Cerebellar nuclear complex (tissue), 1 donor: Measurements from ENCODE around the gene ITPRIPL2.

Experiments used
- DNase-seq, 2 experiments: peaks; one replicate each; lab custom pipeline; 2025; lab: John Stamatoyannopoulos, UW

The ITPRIPL2 gene

DNA sequence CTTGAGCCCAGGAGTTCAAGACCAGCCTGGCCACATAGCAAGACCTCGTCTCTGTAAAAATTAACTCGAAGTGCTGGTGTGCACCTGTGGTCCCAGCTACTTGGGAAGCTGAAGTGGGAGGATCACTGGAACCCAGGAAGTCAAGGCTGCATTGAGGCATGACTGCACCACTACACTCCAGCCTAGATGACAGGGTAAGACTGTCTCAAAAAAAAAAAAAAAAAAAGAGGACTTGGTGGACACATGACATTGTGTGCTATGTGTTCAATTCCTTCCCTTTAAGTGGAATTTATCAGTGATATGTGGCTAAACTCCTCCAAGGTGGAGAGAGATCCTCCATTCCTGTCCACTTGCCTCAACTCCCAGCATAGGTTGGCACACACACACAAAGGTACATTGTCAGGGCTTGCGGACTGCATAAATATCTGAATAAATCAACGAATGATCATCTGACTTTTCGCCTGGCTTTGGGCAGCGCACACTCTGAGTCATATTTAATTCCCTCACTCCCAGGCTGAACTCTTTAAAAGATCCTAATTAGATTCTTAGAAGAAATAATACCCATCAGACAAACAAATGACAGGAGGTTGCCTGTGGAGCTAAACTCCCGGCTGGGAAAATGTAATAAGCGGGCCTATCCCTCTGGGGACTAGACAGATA is 29.3 kb downstream of the ITPRIPL2 start:
- DNase-seq: no peak

DNA sequence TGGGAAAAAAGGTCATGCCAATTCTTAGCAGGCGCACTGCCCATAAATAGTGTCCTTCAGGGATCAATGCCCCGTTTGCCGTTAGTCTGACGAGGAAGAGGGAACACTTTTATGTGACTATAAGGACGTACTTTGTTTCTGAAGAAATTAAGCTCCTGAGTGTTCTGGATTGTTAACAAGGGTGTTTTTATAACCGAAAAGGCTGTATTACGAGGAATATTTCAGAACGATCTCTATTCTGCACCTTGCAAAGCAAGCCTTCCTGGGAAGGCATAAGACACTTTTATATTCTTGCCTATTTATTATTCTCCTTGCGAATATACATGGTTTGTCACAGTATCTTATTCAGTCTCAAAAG is 29.8 kb downstream of the ITPRIPL2 start:
- no peak for DNase-seq

DNA sequence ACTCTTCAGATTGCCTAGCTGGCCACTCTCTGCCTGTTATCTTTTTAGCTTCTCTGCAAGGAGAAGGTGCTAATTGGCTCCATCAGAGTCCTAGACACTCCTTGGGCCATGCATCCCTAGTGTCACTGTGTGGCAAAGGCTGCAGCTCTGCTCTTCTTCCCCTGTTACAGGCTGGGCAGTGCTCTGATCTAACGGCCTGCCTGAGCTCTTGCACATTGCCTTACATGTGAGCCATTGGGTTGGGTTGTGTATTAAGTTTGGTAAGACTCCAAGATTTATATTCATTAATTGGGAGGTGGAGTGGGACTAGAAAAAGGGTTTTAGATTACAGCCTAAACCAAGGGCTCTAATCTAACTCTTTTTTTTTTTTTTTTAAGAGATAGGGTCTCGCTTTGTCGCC is 31.2 kb downstream of the ITPRIPL2 start:
- no peak for DNase-seq

DNA sequence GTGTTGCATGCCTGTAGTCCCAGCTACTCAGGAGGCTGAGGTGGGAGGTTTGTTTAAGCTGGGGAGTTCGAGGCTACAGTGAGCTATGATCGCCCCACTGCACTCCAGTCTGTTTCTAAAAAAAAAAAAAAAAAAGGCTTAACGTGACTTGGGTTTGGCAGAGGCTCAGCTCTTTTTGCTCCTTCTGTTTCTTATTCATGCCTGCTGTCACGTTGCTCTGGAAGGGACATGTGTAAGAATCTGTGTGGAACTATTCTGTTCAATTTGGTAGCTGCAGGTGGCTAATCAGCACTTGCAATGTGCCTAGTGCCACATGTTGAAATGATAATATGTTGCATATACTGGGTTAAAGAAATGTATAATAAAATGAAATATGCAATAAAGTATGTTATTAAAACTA is 33.4 kb downstream of the ITPRIPL2 start:
- DNase-seq: no peak

DNA sequence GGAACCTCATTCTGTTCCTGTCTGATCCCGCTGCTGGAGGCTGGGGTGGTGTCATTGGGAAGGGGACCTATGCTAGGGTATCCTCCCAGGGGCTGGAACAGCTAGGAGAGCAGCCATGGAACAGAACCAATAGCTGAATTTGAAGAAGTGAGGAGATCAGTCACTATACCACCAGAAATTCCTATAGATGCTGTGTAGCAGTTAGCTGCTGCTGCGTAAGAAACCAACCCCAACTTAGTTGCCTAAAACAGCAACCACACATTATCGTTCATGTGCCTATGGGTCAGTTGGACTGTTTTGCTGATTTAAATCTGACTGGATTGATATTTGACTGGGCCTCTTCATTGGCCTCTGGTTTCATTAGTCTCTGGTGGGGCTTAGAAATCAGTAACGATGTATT is 33.9 kb downstream of the ITPRIPL2 start:
- DNase-seq: no peak

DNA sequence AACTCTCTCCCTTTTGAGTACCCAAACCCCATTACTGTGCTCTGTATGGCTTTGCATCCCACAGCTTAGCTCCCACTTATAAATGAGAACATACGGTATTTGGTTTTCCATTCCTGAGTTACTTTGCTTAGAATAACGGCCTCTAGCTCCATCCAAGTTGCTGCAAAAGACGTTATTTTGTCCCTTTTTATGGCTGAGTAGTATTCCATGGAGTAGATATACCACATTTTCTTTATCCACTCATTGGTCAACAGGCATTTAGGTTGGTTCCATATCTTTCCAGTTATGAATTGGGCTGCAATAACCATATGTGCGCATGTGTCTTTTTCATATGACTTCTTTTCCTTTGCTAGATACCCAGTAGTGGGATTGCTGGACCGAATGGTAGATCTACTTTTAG is 34.4 kb downstream of the ITPRIPL2 start:
- DNase-seq: no peak

DNA sequence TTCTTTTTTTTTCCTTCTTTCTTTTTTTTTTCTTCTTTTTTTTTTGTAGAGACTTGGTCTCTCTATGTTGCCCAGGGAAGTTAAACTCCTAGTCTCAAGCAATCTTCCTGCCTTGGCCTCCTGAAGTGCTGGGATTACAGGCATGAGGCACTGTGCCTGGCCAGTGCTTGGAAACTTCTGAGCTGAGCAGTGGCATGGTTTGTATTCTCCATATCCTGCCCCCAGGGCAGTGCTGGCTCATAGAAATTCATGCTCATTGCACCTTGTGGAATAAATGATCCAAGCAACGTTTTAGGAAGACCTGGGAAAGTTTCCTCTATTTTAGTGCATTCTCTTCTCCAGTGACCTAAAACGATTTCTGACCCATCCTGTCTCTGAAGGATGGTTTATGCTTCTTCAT is 37.5 kb downstream of the ITPRIPL2 start:
- no peak for DNase-seq

DNA sequence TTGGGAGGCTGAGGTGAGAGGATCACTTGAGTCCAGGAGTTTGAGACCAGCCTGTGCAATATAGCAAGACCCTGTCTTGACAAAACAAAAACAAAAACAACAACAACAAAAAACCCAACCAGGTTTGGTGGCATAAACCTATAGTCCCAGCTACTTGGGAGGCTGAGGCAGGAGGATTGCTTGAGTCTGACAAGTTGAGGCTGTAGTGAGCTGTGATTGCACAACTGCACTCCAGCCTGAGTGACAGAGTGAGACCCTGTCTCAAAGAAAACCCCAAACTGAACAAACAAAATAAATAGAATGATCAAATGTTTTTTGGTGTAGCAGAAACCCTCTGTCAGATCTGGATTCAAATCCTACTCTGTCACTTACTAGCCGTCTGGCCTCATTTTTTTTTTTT is 38.3 kb downstream of the ITPRIPL2 start:
- no peak for DNase-seq

DNA sequence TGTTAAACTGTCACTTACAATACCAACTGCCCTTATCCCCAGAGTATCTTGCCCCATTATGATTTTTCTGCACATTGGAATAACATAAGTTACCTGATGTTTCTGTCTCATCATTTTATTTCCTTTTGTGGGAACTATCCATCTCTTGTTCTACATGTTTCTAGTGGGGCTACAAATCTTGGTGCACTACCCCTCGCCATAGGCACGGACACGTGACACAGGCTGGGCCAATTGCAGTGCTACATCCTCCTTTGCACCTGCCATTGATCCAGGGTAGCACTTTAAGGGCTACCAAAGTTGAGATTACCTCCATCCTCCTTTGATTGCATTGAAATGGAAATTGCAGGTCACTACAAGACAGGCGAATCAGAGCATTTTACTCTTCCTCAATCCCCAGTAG is 40.1 kb downstream of the ITPRIPL2 start:
- DNase-seq: no peak

DNA sequence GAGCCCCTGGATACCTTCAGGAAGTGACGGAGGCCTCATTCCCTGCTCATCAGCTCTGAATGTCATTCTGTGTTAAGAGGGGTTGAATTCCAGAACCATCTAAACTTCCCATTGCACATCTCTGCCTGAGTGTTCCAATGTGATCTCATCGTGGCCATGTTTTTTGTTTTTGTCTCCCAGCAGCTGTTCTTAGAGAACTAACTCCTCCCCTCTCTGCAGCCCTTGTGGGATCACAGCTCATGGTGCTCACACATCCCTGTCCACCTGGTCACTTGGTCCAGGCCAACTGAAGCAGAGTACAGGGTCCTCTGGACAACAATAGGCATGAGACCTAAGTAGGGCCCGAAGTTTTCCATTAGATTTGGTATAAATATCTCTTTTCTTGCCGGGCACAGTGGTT is 48.3 kb downstream of the ITPRIPL2 start:
- no peak for DNase-seq

DNA sequence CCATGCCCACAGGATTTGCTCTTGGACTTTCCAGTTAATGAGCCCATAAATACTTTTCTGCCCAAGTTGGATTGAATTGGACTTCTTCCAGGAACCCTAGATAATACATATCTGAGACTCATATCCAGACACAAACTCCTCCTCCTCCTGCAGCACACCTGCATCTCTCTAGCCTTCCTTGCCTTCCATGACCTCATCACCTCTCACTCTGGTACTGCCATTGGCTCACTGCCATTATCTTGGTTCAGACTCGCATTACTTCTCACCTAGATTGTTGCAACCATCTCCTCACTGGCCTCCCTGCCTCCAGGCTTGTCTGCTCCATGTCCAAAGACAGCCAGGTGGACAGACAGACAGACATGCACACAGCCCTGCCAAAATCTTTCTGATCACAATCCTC is 49.5 kb downstream of the ITPRIPL2 start:
- no peak for DNase-seq

DNA sequence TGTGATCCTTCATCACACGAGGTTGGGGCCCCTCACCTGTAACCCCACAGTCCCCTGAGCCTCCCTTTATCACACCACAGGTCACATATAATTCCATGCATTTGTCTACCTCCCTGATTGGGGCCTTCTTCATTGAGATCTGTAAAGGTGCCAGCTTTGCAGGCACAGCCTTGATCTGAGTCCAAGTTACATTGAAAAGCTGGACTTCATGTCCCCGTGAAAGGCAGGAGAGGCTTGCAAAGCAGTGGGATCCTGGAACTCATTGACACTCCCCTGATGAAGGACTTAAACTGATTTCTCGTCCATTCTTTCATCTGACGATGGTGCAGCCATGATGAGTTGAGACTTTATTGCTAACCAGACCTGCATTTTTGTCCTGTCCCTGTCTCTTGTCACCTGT is 50.5 kb downstream of the ITPRIPL2 start:
- no peak for DNase-seq

DNA sequence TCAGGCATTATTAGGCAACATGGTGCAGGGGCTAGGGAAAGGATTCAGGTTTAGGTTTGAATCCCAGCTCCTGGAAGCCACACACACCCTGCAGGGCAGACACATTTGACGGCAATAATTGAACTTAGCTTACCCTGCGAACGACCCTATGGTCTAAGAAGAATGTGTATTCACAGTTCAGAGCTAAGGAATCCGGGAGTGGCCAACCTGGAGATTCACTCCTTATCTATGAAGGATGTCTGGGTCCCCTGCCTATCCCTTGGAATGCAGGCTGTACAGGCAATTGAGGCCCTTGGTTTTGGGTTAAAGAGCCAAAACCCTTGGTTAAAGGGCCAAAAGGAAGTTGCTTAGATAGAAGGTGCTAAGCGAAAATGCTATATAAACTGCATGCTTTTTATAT is 51.3 kb downstream of the ITPRIPL2 start:
- DNase-seq: no peak

DNA sequence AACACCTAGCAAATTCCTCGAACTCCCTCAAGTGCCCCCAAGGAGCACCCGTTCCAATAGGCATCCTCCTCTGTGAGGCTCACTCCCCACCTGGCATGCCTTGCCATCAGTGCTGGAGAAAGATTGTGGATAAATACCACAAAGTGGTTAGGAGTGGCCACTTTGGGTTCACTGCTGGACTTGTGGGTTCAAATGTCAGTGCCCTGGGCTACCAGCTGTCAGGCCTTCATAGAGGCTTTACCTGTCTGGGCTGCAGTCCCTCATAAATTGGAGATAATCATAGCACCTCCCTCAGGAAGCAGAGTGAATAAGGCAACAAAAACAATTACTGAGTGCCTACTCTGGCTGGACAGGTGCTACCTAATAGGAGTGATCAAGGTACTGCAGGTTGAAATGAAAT is 52.7 kb downstream of the ITPRIPL2 start:
- DNase-seq: no peak

DNA sequence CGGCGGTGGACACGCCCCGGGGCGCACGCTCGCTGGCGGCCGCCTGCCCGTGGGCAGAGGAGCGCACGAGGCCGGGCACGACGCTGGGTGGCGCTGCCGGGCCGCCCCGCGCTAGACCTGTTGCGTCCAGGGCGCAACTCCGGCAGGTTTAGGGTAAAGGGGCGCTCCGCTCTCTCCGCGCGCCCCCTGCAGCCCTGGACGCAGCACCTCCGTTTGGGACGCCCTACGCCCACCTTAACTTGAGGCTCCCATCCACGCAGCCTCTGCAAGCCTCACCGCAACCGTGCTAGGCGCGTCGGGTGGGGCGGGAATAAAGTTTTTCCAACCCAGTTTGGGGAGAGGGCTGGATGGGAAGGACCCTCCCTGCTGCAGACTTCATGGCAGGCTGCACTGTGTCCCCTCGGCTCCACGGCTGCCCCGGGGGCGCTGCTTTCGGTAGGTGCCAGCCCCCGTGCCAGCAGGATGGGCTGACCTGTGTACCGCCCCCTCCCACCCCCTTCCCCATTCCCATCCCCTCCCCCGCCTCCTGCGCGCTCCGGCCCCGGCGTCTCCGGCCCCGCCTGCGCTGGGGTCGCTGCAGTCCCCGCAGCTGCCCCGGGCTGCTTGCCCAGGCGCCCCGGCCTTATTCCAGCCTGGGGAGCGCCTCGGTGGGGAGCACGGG is 54.1 kb downstream of the ITPRIPL2 start, which contains the start of gene SYT17:
TSS of gene SYT17 (plus strand) at position 531 of the 661 bp plus-strand sequence. CDS start 407 bp downstream, outside the sequence.
- DNase-seq: no peak

DNA sequence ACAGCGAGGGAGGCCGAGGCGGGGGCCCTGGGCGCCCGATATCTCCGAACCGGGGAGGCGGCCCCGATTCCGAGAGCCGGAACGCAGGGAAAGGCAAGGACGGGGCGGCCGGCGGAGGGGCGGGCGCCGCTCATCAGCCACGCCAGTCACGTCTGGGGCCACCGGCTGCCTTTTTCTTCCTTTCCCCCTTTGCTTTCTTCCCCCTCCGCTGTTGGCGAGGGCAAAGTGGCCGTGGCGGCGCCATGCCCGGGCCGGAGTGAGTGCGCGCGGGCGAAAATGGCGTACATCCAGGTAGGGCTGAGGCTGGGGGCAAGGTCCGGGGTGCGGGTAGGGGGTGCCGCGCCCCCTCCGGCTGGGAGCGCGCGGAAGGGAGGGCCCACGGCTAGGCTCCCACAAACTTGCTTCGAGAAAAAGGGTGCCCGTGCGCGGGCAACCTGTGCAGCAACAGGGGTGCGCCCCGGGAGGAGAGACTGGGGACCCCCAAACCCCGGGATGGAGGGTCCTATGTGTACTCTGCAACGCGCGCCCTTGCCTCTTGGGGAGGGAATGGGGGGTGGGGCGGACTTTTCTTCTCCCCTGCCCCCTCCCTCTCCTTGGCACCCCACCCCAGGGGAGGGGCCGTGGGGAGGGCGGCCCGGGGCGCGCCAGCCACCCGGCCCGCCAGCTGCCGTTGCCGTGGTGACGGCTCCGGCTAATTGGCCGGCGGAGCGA is 54.8 kb downstream of the ITPRIPL2 start:
- DNase-seq: no peak

DNA sequence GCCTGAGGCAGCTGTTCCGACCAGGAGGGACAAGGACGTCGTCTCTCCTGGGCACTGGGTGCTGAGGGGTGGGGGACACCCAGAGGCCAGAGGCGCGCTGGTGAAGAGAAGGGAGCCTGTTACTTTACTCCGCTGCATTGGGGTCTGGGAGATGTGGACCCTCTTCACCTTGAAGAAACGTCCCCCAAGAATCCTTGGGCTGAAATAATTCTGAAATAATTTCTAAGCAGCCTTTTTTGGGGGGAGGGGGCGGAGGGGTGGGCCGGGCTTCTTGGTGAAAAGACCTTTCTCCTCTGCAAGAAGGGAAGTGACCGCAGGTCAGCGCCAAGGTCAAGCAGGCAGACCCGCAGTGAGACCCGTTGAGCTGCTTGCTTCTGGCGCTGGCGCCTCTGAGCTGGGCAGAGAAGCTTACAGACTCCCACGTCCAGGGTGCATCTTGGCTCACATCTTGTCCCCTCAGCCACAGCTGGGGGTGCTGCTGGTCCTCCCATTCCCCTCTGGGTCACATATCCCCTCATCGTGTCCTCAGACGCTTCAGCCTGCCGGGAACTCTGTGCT is 55.4 kb downstream of the ITPRIPL2 start:
- no peak for DNase-seq

DNA sequence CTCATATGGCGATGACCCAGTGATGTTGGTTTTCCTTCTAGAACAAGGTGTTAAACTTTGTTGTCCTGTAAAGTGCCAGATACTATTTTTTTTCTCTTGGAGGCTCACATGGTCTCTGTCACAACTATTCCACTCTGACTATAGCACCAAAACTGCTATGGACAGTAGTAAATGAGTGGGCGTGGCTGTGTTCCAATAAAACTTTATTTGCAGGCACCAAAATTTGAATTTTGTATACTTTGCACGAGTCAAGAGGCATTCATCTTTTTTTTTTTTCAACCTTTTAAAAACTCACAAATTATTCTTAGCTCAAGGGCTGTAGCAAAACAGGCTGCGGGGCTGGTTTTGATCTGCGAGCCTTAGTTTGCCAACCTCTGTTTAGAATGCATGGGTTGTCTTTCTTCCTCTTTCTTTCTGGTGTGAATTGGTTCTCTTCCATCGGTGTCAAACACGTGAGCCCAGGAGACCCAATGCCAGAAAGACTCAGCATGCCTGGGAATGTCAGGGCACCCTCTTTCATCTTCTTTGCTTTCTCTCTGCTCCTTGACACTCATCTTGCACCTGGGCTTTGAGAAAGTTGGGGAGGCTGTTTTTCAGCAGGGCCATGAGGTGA is 56.4 kb downstream of the ITPRIPL2 start:
- DNase-seq: no peak
